Bronchial epithelial cell (primary cell): Measurements from ENCODE around the gene TTLL3. TPM values are rescaled to one million over a fixed set of nuclear protein-coding genes. Genes with fewer than 3 reads are reported as not detected.
"Not testable (repeated sequence)": the region's sequence is repeated elsewhere in the genome, so short reads cannot be mapped to it uniquely, and the experiment has no call there.

Experiments used
- DNase-seq: peaks from one replicate; pipeline ENCODE4 v3.0.0-alpha.2; 2010; ENCODE audit warnings: low read depth
- FAIRE-seq: peaks from 2 replicates; lab custom pipeline; 2011; peaks lifted over from hg19 to GRCh38; lab: Jason Lieb, UNC
- H3K27me3 ChIP-seq: 2 replicates; pipeline ENCODE4 v1.5.1; 2011; ENCODE audit warnings: low read length; ENCODE audit not compliant: control insufficient read depth, insufficient read depth
- H3K36me3 ChIP-seq: 2 replicates; pipeline ENCODE4 v1.5.1; 2011; ENCODE audit warnings: low read length; ENCODE audit not compliant: control insufficient read depth, insufficient read depth
- H3K4me3 ChIP-seq: 2 replicates; pipeline ENCODE4 v1.5.1; 2011; ENCODE audit warnings: mild to moderate bottlenecking, low read depth, low read length, control low read depth
- CTCF ChIP-seq: IDR thresholded peaks from 2 replicates; pipeline ENCODE4 v1.5.1; 2011; ENCODE audit warnings: mild to moderate bottlenecking, moderate library complexity, low read length, control low read depth, inconsistent platforms; ENCODE audit not compliant: insufficient read depth, severe bottlenecking
- total RNA-seq: library from RNA; depleted of rRNA; stranded (reverse); fragments of >200 nt; gene quantifications from 2 replicates; pipeline ENCODE4 v1.2.1, GENCODE V29; 2014

TTLL3 gene
- total RNA-seq, 1 donor from 2014 or later, result 11.3 TPM

- Histone ChIP-seq H3K27me3 (no peaks in the 10 kb centered on the region), H3K4me3 (no peak overlapping the region), H3K36me3 (no peaks in the 10 kb centered on the region)
- TF ChIP-seq CTCF, result no peak
- no peak for FAIRE-seq
- DNase-seq, result no peak
These were observed 59.9 kb downstream of the TTLL3 start for GRCh38 chr3:9869955-9870354.

GRCh38 chr3:9870978-9871377 is 60.9 kb downstream of the TTLL3 start:
- H3K36me3 ChIP-seq, result no peaks in the 10 kb centered on the region
- no peaks in the 10 kb centered on the region for H3K27me3 ChIP-seq
- peak; percentile 70 for DNase-seq
- H3K4me3 ChIP-seq, result no peak overlapping the region
- FAIRE-seq, result no peak
- no peak for TF ChIP-seq CTCF

GRCh38 chr3:9872067-9872466 is 62.0 kb downstream of the TTLL3 start:
- peak; percentile 21 for DNase-seq
- FAIRE-seq, H3K27me3 ChIP-seq: not testable (repeated sequence)

GRCh38 chr3:9875448-9875847 is 65.4 kb downstream of the TTLL3 start:
- FAIRE-seq (no peak), DNase-seq (no peak)
- no peak overlapping the region for H3K4me3 ChIP-seq
- TF ChIP-seq CTCF, result no peak
- H3K27me3 ChIP-seq, result no peaks in the 10 kb centered on the region
- H3K36me3 ChIP-seq, result no peaks in the 10 kb centered on the region

More at GRCh38 chr3:9872067-9872466, 62.0 kb downstream of the TTLL3 start:
- H3K36me3 ChIP-seq, H3K4me3 ChIP-seq: not testable (repeated sequence)

GRCh38 chr3:9876255-9876654 is 66.2 kb downstream of the TTLL3 start:
- H3K4me3 ChIP-seq, H3K36me3 ChIP-seq, FAIRE-seq, H3K27me3 ChIP-seq, DNase-seq: not testable (repeated sequence)

GRCh38 chr3:9876991-9877390 is 66.9 kb downstream of the TTLL3 start:
- H3K36me3 ChIP-seq, result no peaks in the 10 kb centered on the region
- no peak for TF ChIP-seq CTCF
- no peak for DNase-seq
- no peak for FAIRE-seq
- H3K27me3 ChIP-seq, result no peaks in the 10 kb centered on the region
- no peak overlapping the region for H3K4me3 ChIP-seq

GRCh38 chr3:9878700-9879099 is 68.6 kb downstream of the TTLL3 start:
- FAIRE-seq, result no peak
- no peak for TF ChIP-seq CTCF
- Histone ChIP-seq H3K27me3 (no peaks in the 10 kb centered on the region), H3K4me3 (no peak overlapping the region), H3K36me3 (no peaks in the 10 kb centered on the region)
- no peak for DNase-seq
